GM12874 (cell line): ENCODE data around the gene NPDC1.

Source experiments
- TF ChIP-seq, protein P1 (sequence below): IDR thresholded peaks from 2 replicates; pipeline ENCODE4 v1.5.1; 2011; ENCODE audit warnings: low read depth, mild to moderate bottlenecking, control low read depth, low read length, moderate library complexity; ENCODE audit not compliant: insufficient read depth

The NPDC1 gene

DNA sequence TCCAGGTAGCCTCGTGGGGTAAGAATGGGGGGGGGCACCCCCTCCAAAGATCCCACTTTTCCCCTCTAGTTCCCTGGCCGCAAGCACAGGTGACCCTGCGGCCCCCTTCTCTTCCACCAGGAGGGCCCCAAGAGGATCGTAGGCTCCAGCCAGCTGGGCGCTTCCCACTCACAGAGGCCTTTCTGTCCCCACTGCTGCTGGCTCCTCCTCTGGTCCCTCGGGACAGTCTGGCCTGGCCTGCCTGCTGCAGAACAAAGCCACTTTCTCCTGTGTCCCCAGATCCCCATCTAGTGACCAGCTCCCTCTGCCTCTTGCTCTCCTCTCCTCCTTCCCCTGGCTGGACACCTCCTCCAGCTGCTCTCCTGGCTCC, 24.9 kb upstream of the NPDC1 start:
- TF ChIP-seq, protein P1, sequence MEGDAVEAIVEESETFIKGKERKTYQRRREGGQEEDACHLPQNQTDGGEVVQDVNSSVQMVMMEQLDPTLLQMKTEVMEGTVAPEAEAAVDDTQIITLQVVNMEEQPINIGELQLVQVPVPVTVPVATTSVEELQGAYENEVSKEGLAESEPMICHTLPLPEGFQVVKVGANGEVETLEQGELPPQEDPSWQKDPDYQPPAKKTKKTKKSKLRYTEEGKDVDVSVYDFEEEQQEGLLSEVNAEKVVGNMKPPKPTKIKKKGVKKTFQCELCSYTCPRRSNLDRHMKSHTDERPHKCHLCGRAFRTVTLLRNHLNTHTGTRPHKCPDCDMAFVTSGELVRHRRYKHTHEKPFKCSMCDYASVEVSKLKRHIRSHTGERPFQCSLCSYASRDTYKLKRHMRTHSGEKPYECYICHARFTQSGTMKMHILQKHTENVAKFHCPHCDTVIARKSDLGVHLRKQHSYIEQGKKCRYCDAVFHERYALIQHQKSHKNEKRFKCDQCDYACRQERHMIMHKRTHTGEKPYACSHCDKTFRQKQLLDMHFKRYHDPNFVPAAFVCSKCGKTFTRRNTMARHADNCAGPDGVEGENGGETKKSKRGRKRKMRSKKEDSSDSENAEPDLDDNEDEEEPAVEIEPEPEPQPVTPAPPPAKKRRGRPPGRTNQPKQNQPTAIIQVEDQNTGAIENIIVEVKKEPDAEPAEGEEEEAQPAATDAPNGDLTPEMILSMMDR: no peak

DNA sequence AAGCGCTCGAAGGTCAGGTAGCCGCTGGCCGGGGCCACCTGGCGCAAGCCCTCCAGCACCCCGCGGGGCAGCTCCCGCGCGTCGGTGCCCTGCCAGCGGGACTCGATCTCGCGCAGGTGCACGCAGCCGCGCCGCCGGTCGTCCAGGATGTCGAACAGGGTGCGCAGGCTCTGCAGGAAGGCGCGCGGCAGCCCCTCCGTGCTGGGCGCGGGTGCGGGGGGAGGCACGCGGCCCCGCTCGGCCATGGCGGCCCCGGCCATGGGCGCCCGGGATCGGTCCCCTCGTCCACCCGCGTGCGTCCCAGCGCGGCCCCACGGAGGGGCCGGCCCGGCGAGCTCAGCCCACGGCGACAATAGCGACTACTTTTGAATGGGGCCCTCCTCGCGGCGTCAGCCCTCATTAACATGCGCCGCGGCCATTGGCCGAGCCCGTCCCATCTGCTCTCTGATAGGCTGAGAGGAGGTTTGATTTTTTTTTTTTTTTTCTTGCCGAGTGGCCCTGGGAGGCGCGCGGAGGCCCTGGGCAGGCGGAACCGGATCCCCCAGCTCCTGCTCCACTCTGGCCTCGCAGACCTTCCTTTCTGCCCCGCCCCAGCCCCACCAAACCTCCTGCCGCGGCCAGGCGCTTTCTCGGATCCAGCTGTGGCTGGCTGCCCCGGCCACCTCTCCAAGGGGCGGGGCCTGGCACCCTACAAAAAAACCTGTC, 24.4 kb upstream of the NPDC1 start, which contains the start of gene SAPCD2:
TSS of gene SAPCD2 (minus strand) at position 357 of the 705 bp plus-strand sequence. CDS start at position 260, 97 bp downstream.
- TF ChIP-seq, protein P1: no peak

DNA sequence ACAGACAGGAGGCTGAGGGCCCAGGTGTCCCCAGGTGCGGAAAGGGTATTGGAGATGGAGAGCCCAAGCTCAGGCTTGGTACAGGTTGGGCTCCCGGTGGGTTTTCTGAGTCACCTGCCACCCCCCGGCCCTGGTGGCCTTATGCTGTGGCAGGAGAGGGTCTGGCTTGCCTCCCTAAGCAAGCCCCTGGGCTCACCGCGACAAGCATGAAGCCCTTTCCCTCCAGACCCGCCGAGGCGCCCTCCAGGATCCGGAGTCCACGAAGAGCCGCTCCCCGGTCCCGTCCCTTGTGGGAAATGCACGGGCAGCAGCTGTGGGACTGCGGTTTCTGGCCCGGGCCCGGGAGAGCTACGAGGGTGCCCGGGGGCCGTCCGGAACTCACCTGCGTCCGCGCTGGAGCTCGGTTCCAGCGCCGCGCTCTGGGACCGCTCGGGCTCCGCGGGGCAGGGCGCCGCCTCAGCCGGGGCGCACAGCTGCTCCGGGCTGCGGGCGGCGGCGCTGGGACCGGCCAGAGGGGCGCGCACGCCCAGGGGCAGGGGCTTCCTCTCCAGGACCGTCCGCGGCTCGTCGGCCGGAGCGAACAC, 23.6 kb upstream of the NPDC1 start:
- TF ChIP-seq, protein P1: no peak

DNA sequence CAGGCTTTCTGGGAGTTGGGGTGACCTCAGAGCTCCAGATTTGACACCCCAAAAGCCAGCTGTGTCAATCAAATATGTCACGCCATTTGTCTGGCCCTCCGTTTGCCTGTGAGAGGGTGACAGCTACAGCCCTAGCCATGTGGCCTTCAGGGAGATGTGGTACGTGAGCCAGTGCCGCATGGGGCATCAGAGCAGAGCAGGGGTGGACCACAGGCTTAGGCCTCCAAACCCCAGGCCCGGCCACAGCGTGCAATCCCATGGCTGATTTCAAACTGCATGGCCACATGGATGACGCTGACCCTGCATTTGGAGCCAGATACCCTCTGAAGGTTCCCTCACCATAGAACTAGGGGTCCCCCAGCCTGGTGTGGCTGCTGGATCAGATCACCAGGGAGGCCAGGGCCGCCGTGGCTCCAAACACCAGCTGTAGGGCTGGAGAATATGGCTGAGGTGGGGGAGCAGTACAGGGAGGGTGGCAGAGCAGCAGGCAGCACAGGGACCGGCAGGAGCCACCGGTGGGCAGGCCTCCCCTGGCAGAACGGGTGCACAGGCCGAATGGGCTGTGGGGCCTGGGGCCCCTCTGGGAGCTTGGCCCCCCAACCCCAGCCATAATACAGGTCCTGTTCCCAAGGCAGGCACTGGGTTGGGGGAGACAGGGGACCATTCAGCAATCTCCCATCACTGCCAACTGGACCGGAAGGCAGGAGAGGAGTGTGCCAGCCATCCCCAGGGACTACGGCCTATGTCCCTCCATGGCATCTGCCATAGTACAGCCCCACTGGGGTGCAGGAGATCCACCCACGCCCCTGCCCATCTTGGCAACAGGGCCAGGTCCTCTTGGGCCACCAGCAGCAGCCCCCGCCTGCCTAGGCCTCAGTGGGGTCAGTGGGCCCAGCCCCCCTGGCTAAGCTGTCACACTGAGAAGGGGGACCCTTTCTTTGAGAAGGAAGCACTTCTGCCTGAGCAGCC, 22.8 kb upstream of the NPDC1 start:
- TF ChIP-seq, protein P1: no peak

DNA sequence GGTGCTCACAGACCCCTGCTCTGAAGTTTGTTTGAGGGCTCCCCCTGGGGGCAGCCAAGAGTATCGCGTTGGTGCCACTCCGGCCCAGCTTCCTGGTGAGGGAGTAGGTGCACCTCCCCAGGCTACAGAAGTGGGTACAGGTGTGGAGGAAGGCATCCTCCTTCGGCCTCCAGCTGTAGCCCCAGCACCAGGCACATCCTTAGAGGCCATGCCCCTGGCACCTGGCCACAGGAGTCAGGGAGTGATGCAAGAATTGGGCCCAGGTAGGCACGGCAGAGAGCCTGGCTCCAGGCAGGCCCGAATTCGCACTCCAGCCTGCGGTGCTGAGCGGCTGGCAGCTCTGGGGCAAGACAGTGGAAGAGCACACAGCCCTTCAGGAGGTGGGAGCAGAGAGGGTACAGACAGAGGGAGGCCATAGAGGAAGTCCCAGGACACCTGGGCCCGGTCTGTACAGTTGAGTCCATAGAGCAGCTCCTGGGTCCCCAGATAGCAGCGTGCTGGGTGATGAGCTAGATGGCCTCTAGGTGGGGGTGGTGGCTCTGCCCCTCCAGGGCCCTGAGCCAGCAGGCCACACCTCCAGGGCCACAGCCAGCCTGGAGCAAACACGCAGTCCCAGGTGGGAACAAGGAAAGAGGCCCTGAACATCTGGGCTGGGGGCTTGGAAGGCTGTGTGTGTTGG, 22.0 kb upstream of the NPDC1 start:
- TF ChIP-seq, protein P1: peak; percentile 84

DNA sequence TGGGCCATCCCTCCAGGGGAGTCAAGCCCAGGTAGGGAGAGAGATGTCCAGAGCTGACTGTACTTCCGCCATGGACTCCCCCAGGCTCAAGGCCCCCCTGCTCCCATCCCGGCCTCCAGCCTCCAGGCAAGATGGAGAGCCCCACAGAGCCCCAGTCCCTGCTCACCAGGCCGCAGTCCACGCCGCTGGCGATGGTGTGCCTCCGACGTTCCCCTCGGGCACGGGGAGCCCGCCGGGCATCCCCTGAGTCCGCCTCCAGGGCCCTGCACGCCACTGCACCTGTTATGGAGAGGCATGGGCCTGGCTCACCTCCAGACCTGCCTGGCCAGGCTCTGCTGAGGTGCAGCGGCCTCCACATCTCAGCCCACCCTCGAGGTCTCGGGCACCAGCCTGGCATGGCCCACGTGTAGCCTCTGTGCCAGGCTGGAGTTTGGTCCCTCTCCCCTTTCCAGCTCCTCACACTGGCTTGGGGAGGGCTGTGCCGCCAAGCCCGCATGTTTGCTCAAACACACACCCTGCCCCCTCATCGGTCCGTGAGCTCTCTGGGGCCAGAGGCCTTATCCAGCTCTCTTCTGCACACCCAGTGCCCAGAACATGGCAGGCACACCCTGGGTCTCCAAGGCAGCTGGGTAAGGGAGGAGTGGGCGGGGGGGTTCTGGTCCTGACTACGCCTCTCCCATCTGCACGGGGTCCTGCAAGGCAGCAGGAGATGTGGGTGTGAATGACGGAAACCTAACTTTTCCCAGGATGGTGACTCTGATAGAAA, 20.3 kb upstream of the NPDC1 start:
- TF ChIP-seq, protein P1: no peak
